Left lung (tissue), 10 donors: ENCODE data around the gene PRTN3. TPM values are rescaled to one million over a fixed set of nuclear protein-coding genes. Genes with fewer than 3 reads are reported as not detected.

Source experiments
- ATAC-seq: fragments of 200-7000 bp; cut with Tn5 transposase; one replicate; pipeline ENCODE4 v1.9.1; 2020; ENCODE audit warnings: moderate library complexity
- DNase-seq, 4 donors: peaks; one replicate each; pipeline ENCODE4 v3.0.0-alpha.2; 2013 to 2020
- H3K27ac ChIP-seq, 2 donors: fragments of 200-600 bp; sonication (generic) in 1 of 2; one replicate each; pipeline versions ENCODE4 v1.5.0 to v1.8.0; 2020 to 2021
- H3K27me3 ChIP-seq, 2 donors: fragments of 200-600 bp; sonication (generic) in 1 of 2; one replicate each; pipeline versions ENCODE4 v1.5.0 to v1.8.0; 2020 to 2021
- H3K36me3 ChIP-seq, 2 donors: fragments of 200-600 bp; sonication (generic) in 1 of 2; one replicate each; pipeline versions ENCODE4 v1.5.0 to v1.8.0; 2020 to 2021
- H3K4me1 ChIP-seq, 2 donors: fragments of 200-600 bp; one replicate each; pipeline ENCODE4 v1.8.0; 2021
- H3K4me3 ChIP-seq, 2 donors: fragments of 200-600 bp; sonication (generic) in 1 of 2; one replicate each; pipeline versions ENCODE4 v1.5.0 to v1.8.0; 2020 to 2021; ENCODE audit warnings: mild to moderate bottlenecking in 1 of 2
- H3K9me3 ChIP-seq, 2 donors: fragments of 200-600 bp; sonication (generic) in 1 of 2; one replicate each; pipeline versions ENCODE4 v1.5.0 to v1.8.0; 2020 to 2021
- CTCF ChIP-seq, 2 donors: fragments of 200-600 bp; sonication (generic) in 1 of 2; IDR thresholded peaks; one replicate each; pipeline versions ENCODE4 v1.5.0 to v1.8.0; 2021; ENCODE audit warnings: antibody characterized with exemption in 2 of 2
- intact Hi-C, 2 donors: fragments of 100-400 bp; cut with DNase I; formaldehyde crosslinking; loops; one replicate each; pipeline versions ENCODE4 v1.11.2 to v1.14.2; 2022
- polyA plus RNA-seq, 6 donors: library from polyadenylated mRNA; unstranded; fragments of 120-200 nt; gene quantifications; one replicate each; pipeline ENCODE4 v1.2.1, GENCODE V29; 2013; ENCODE audit not compliant: insufficient read length in 6 of 6
- total RNA-seq, 2 donors: library from RNA; stranded (reverse); fragmentation: NEBNext Ultra II Directional; extraction: Animal tissue kit (Norgen Biotek cat#: 25700); gene quantifications; one replicate each; pipeline ENCODE4 v1.2.1, GENCODE V29; 2021
- donor health status: DM: no; HTN: yes; CAD: no.
- donor health status: DM: no; HTN: no; CAD: no.

The PRTN3 gene
- total and polyA plus RNA-seq, 8 donors = 0.55 to 3.8 (median 2.4) TPM

DNA sequence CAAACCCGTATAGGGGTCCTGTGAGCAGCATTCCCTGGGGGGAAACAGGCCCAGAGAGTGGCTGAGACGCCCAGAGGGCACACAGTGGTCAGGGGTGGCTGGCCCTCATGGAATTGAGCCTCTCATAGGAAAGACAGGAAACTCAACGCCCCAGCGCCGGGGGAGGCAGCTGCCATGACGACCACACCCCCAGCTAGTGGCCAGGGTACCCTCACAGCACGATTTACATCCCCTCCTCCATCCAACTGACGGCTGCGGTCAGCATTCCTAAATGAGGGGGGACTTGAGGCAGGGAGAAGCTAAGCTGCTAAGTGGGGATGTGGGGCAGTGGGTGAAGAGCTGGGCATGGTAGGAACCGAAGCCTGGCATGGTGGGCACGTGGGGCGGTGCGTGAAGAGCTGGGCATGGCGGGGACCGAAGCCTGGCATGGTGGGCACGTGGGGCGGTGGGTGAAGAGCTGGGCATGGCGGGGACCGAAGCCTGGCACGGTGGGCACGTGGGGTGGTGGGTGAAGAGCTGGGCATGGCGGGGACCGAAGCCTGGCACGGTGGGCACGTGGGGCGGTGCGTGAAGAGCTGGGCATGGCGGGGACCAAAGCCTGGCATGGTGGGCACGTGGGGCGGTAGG is 42.2 kb downstream of the PRTN3 start:
- no peak for DNase-seq
- no peak for TF ChIP-seq CTCF (IDR thresholded peaks at IDR 0.05)
- H3K4me3 ChIP-seq = no peak overlapping the region
- no peaks in the 10 kb centered on the region for H3K9me3 ChIP-seq
- intact Hi-C loops = no loop called here
- no peaks in the 10 kb centered on the region for H3K4me1 ChIP-seq
- H3K27me3 ChIP-seq = no peaks in the 10 kb centered on the region
- peaks cover 0 to 81% of the 10 kb centered on the region in 2 donors for H3K36me3 ChIP-seq
- H3K27ac ChIP-seq = no peak overlapping the region
- ATAC-seq = no peak

DNA sequence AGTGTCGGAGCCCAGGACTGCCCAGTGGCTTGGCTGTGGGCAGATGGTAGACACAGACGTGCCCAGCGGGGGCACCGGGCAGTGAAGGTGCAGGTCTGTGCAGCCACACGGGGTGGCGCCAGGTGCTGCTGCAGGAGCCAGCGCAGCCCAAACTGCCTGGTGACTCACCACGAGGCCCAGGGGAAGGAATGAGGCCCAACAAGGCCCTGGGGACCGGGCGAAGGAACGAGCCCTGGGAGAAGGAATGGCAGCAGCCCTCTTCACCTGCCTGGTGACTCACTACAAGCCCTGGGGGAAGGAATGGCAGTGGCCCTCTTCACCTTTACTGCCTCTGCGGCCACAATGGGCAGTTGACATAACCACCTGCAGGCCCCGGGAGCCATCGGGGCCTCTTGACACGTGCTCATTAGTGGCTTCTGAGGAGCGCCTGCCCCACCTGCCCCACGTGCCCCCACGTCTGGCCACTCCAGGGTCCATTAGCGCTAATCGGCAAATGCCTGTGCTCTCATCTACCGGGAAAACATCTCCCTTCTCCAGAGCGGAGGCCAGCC is 42.9 kb downstream of the PRTN3 start:
- no peak for TF ChIP-seq CTCF (IDR thresholded peaks at IDR 0.05)
- no peak overlapping the region for H3K27ac ChIP-seq
- H3K4me3 ChIP-seq = no peak overlapping the region
- intact Hi-C loops = no loop called here
- no peaks in the 10 kb centered on the region for H3K4me1 ChIP-seq
- peak; percentile 93 for ATAC-seq
- no peaks in the 10 kb centered on the region for H3K9me3 ChIP-seq
- no peaks in the 10 kb centered on the region for H3K27me3 ChIP-seq
- DNase-seq = peak in 1 of 4 donors; percentile 77
- peaks cover 0 to 89% of the 10 kb centered on the region in 2 donors for H3K36me3 ChIP-seq

GRCh38 chr19:884420-885211 is 43.8 kb downstream of the PRTN3 start:
- no peak for TF ChIP-seq CTCF (IDR thresholded peaks at IDR 0.05)
- Histone ChIP-seq H3K4me1 (no peaks in the 10 kb centered on the region), H3K36me3 (peaks cover 0 to 96% of the 10 kb centered on the region in 2 donors), H3K9me3 (no peaks in the 10 kb centered on the region), H3K27me3 (no peaks in the 10 kb centered on the region), H3K27ac (no peak overlapping the region), H3K4me3 (no peak overlapping the region)
- DNase-seq (no peak), ATAC-seq (no peak)
- intact Hi-C loops = no loop called here

GRCh38 chr19:885536-886224 is 44.9 kb downstream of the PRTN3 start:
- DNase-seq = no peak
- Histone ChIP-seq H3K27ac (no peak overlapping the region), H3K27me3 (no peaks in the 10 kb centered on the region), H3K4me1 (no peaks in the 10 kb centered on the region), H3K36me3 (peaks cover 0 to 96% of the 10 kb centered on the region in 2 donors), H3K9me3 (no peaks in the 10 kb centered on the region), H3K4me3 (no peak overlapping the region)
- ATAC-seq = no peak
- intact Hi-C loops = no loop called here
- no peak for TF ChIP-seq CTCF (IDR thresholded peaks at IDR 0.05)

DNA sequence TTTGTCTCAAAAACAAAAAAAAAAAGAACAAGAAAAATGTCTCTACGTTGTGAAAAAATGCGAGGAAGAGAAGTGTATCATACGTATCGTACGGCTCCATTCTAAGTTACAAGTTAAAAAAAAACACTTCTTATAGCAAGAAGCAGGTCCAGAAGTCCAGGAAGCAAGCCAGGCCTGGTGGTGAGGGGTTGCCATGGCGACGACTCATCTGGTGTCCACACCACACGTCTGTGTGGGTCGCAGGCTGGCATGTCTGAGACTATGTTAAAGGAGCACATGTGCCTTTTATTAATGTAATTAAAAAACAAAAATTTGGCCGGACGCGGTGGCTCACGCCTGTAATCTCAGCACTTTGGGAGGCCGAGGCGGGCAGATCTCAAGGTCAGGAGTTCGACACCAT is 46.3 kb downstream of the PRTN3 start:
- ATAC-seq (no peak), DNase-seq (no peak)
- peaks cover 0 to 85% of the 10 kb centered on the region in 2 donors for H3K36me3 ChIP-seq
- no peaks in the 10 kb centered on the region for H3K27me3 ChIP-seq
- no peak overlapping the region for H3K4me3 ChIP-seq
- intact Hi-C loops = no loop called here
- H3K27ac ChIP-seq = no peak overlapping the region
- peaks cover 0 to 3% of the 10 kb centered on the region in 2 donors for H3K4me1 ChIP-seq
- TF ChIP-seq CTCF (IDR thresholded peaks at IDR 0.05) = no peak
- H3K9me3 ChIP-seq = no peaks in the 10 kb centered on the region
